Measurements from ENCODE around the gene ZNF630.
"Not testable (repeated sequence)": the region's sequence is repeated elsewhere in the genome, so short reads cannot be mapped to it uniquely, and the experiment has no call there.

ZNF630 gene

DNA sequence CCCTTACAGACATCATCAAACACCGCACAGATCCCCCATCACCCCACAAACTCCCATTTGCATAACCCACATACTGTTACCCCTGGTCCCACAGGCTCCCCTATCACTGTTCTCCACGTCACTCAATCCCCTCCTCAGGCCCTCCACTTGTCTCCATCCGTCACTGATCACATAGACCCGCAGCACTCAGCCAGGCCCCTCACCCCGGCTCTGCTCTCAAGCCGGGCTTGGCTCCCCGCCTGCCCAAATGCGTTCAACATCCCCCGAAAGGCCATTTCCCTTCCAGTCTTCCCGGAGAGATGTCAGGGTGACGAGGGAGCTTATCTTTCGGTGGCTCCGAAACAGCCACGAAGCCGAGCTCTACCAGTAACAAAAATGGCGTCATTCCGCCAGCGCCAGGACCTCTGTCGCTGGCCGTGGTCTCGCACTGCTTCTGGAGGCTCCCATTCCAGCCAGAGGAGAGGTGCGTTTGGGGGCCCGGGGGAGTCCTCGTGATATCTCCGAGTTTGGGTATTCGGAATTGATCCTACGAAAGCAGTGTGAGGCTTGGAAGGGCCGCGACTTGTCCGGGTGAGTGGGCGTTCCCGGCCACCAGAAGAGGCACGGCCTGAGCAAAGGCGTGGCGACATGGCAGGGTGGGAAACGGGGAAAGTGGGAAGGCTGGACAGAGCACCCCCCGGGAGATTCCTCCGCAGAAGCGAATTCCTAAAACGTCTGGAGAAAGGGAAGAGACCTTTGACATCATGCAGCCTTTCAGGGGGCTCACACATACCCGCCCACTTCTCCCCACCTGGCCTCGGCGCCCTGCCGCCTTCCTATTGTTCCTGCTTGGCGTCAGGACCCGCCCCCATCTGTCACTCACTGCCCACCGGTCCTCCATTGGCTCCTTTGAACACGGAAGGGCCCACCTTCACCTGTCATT is at the start of gene ZNF630:
ZNF630 (minus strand) TSS at position 577 of the 922 bp plus-strand sequence. CDS start 4,754 bp downstream, outside the sequence.
- Mint-ChIP-seq H3K27me3 (no peaks in the 10 kb centered on the region), H3K4me1 (ENCODE audit: low read depth) (peaks cover 8% of the 10 kb centered on the region), H3K4me3 (peak within 1 kb of the TSS; percentile 93)

GRCh38 chrX:48107717-48108116 is 36.3 kb upstream of the ZNF630 start:
- Mint-ChIP-seq H3K36me3 (ENCODE audit: low read depth) (no peaks in the 10 kb centered on the region), H3K27ac (no peak overlapping the region), H3K4me1 (ENCODE audit: low read depth) (no peaks in the 10 kb centered on the region), H3K27me3 (no peaks in the 10 kb centered on the region), H3K9me3 (no peaks in the 10 kb centered on the region), H3K4me3 (no peak overlapping the region)
- intact Hi-C loops (cut with micrococcal nuclease), result no loop called here

More for the DNA sequence above, at the start of gene ZNF630:
- H3K9me3 Mint-ChIP-seq, result no peaks in the 10 kb centered on the region
- intact Hi-C loops (cut with micrococcal nuclease), result no loop called here
- peak within 1 kb of the TSS; percentile 94 for H3K27ac Mint-ChIP-seq
- H3K36me3 Mint-ChIP-seq (ENCODE audit: low read depth), result peaks cover 13% of the 10 kb centered on the region

- H3K4me3 Mint-ChIP-seq, result no peak overlapping the region
- intact Hi-C loops (cut with micrococcal nuclease), result no loop called here
- no peaks in the 10 kb centered on the region for H3K27me3 Mint-ChIP-seq
- no peaks in the 10 kb centered on the region for H3K36me3 Mint-ChIP-seq (ENCODE audit: low read depth)
- H3K9me3 Mint-ChIP-seq, result no peaks in the 10 kb centered on the region
- no peaks in the 10 kb centered on the region for H3K4me1 Mint-ChIP-seq (ENCODE audit: low read depth)
- no peak overlapping the region for H3K27ac Mint-ChIP-seq
These were observed 31.5 kb upstream of the ZNF630 start for GRCh38 chrX:48102874-48103374.

GRCh38 chrX:48101443-48101842 is 30.0 kb upstream of the ZNF630 start:
- intact Hi-C loops (cut with micrococcal nuclease), result no loop called here
- Mint-ChIP-seq H3K27ac (no peak overlapping the region), H3K36me3 (ENCODE audit: low read depth) (no peaks in the 10 kb centered on the region), H3K4me1 (ENCODE audit: low read depth) (no peaks in the 10 kb centered on the region), H3K4me3 (no peak overlapping the region), H3K27me3 (no peaks in the 10 kb centered on the region), H3K9me3 (no peaks in the 10 kb centered on the region)

- H3K9me3 Mint-ChIP-seq; intact Hi-C loops (cut with micrococcal nuclease): not testable (repeated sequence)
These were observed 21.1 kb upstream of the ZNF630 start for GRCh38 chrX:48092558-48092957.

DNA sequence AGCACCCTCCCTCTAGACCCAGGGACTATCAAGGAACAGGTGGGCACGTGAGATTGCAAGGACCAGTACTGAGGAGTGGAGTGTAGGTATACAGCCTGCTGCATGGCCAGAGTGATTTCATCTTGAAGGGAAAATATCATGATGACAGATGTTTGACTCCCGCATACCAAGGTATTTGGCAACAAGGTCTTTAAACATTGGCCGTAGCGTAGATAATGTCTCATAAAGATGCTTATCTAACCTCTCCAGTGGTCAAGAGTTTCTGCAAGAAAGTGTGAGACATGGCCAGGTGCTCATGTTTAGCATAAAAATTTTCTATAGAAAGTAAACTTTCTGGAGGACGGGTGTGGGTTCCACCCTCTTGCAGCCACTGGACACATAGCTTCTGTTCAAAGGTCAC is 18.7 kb upstream of the ZNF630 start:
- no peaks in the 10 kb centered on the region for H3K4me1 Mint-ChIP-seq (ENCODE audit: low read depth)
- H3K27me3 Mint-ChIP-seq, result no peaks in the 10 kb centered on the region
- no peak overlapping the region for H3K27ac Mint-ChIP-seq
- no peaks in the 10 kb centered on the region for H3K36me3 Mint-ChIP-seq (ENCODE audit: low read depth)
- H3K4me3 Mint-ChIP-seq, result no peak overlapping the region
- intact Hi-C loops (cut with micrococcal nuclease), result no loop called here
- no peaks in the 10 kb centered on the region for H3K9me3 Mint-ChIP-seq

More at GRCh38 chrX:48092558-48092957, 21.1 kb upstream of the ZNF630 start:
- not testable (repeated sequence) for H3K27me3 Mint-ChIP-seq; H3K4me3 Mint-ChIP-seq; H3K36me3 Mint-ChIP-seq (ENCODE audit: low read depth); H3K27ac Mint-ChIP-seq; H3K4me1 Mint-ChIP-seq (ENCODE audit: low read depth)

GRCh38 chrX:48086082-48086481 is 14.6 kb upstream of the ZNF630 start:
- no peak overlapping the region for H3K27ac Mint-ChIP-seq
- intact Hi-C loops (cut with micrococcal nuclease), result no loop called here
- H3K4me3 Mint-ChIP-seq, result no peak overlapping the region
- H3K9me3 Mint-ChIP-seq, result no peaks in the 10 kb centered on the region
- no peaks in the 10 kb centered on the region for H3K36me3 Mint-ChIP-seq (ENCODE audit: low read depth)
- no peaks in the 10 kb centered on the region for H3K27me3 Mint-ChIP-seq
- peaks cover 5% of the 10 kb centered on the region for H3K4me1 Mint-ChIP-seq (ENCODE audit: low read depth)

- Mint-ChIP-seq H3K9me3 (no peaks in the 10 kb centered on the region), H3K27ac (no peak overlapping the region), H3K4me3 (no peak overlapping the region), H3K36me3 (ENCODE audit: low read depth) (no peaks in the 10 kb centered on the region), H3K27me3 (no peaks in the 10 kb centered on the region), H3K4me1 (ENCODE audit: low read depth) (peaks cover 5% of the 10 kb centered on the region)
- intact Hi-C loops (cut with micrococcal nuclease), result no loop called here
These were observed 12.3 kb upstream of the ZNF630 start for GRCh38 chrX:48083706-48084105.

DNA sequence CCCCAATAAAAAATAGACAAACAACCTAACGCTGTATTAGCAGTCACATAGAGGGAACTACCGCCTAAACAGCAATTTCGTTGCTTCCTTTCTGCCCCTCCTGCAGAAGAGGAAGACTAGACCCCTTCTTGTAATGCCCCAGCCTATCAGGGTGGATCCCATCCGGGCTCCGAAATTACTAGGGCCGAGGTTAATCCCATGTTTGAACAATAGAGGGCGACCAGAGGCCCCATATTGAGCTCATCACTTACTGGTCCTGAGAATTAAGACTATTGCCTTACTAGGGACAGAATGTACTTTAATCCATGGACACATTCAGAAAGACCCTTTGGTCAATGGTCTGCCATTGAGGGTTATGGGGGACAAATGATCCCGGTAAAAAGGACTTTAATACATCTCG is 11.8 kb upstream of the ZNF630 start:
- H3K36me3 Mint-ChIP-seq (ENCODE audit: low read depth), result no peaks in the 10 kb centered on the region

DNA sequence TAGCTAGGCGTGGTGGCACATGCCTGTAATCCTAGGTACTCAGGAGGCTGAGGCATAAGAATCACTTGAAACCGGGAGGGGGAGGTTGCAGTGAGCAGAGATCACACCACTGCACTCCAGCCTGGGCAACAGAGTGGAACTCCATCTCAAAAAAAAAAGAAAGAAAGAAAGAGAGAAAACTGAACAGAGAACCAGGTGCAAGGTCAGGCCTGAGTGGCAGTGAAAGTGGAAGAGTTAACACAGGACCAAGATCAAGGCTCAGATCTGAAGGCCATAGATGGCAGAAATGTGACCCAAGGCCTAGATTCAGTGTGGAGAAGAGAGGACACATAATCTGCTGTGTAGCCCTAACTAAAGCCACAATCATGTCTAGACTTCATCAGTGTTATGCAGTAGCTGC is 4.9 kb upstream of the ZNF630 start:
- H3K4me1 Mint-ChIP-seq (ENCODE audit: low read depth), result no peaks in the 10 kb centered on the region
- intact Hi-C loops (cut with micrococcal nuclease), result no loop called here
- no peak overlapping the region for H3K4me3 Mint-ChIP-seq
- no peaks in the 10 kb centered on the region for H3K27me3 Mint-ChIP-seq
- H3K9me3 Mint-ChIP-seq, result no peaks in the 10 kb centered on the region
- H3K27ac Mint-ChIP-seq, result no peak overlapping the region
- peaks cover 5% of the 10 kb centered on the region for H3K36me3 Mint-ChIP-seq (ENCODE audit: low read depth)

More for the DNA sequence above, 11.8 kb upstream of the ZNF630 start:
- Mint-ChIP-seq H3K9me3 (no peaks in the 10 kb centered on the region), H3K4me3 (no peak overlapping the region), H3K27ac (no peak overlapping the region), H3K27me3 (no peaks in the 10 kb centered on the region), H3K4me1 (ENCODE audit: low read depth) (peaks cover 5% of the 10 kb centered on the region)
- intact Hi-C loops (cut with micrococcal nuclease), result no loop called here

- peaks cover 8% of the 10 kb centered on the region for H3K4me1 Mint-ChIP-seq (ENCODE audit: low read depth)
These were observed 656 bp upstream of the ZNF630 start for GRCh38 chrX:48071986-48072605.

GRCh38 chrX:48068096-48068887 is 3.1 kb downstream of the ZNF630 start:
- Mint-ChIP-seq H3K4me1 (ENCODE audit: low read depth) (peaks cover 8% of the 10 kb centered on the region), H3K27ac (no peak overlapping the region), H3K9me3 (no peaks in the 10 kb centered on the region), H3K36me3 (ENCODE audit: low read depth) (peaks cover 17% of the 10 kb centered on the region), H3K4me3 (no peak overlapping the region), H3K27me3 (no peaks in the 10 kb centered on the region)
- intact Hi-C loops (cut with micrococcal nuclease), result no loop called here

More at GRCh38 chrX:48071986-48072605, 656 bp upstream of the ZNF630 start:
- Mint-ChIP-seq H3K4me3 (peak overlapping the region; percentile 93), H3K27ac (peak overlapping the region; percentile 94), H3K27me3 (no peaks in the 10 kb centered on the region), H3K9me3 (no peaks in the 10 kb centered on the region), H3K36me3 (ENCODE audit: low read depth) (peaks cover 13% of the 10 kb centered on the region)
- intact Hi-C loops (cut with micrococcal nuclease), result no loop called here

- Mint-ChIP-seq H3K4me1 (ENCODE audit: low read depth) (no peaks in the 10 kb centered on the region), H3K4me3 (no peak overlapping the region), H3K36me3 (ENCODE audit: low read depth) (peaks cover 43% of the 10 kb centered on the region), H3K9me3 (peaks cover 19% of the 10 kb centered on the region), H3K27ac (no peak overlapping the region), H3K27me3 (no peaks in the 10 kb centered on the region)
- intact Hi-C loops (cut with micrococcal nuclease), result no loop called here
These were observed 7.2 kb downstream of the ZNF630 start for GRCh38 chrX:48064261-48064660.

DNA sequence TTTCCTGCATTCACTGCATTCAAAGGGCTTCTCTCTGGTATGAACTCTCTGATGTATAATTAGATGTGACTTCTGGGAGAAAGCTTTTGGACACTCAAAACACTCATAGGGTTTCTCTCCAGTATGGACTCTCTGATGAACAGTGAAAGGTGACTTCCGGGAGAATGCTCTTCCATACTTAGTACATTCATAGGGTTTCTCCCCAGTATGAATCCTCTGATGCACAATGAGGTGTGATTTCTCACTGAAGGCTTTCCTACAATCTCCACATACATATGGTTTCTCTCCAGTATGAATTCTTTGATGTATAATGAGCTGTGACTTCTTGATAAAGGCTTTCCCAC is 12.2 kb downstream of the ZNF630 start:
- peaks cover 51% of the 10 kb centered on the region for H3K36me3 Mint-ChIP-seq (ENCODE audit: low read depth)
- H3K4me3 Mint-ChIP-seq, result no peak overlapping the region
- intact Hi-C loops (cut with micrococcal nuclease), result no loop called here
- H3K27me3 Mint-ChIP-seq, result no peaks in the 10 kb centered on the region
- no peak overlapping the region for H3K27ac Mint-ChIP-seq
- H3K4me1 Mint-ChIP-seq (ENCODE audit: low read depth), result no peaks in the 10 kb centered on the region
- H3K9me3 Mint-ChIP-seq, result peaks cover 38% of the 10 kb centered on the region
